H1 (cell line): ENCODE results near the gene LENG1. TPM values are rescaled to one million over a fixed set of nuclear protein-coding genes. Genes with fewer than 3 reads are reported as not detected.

Experiments
- CREB1 ChIP-seq: IDR thresholded peaks from 2 replicates; pipeline ENCODE4 v1.6.1; 2012; ENCODE audit warnings: inconsistent platforms
- POLR2AphosphoS5 ChIP-seq: IDR thresholded peaks from 2 replicates; pipeline ENCODE4 v1.6.1; 2011; ENCODE audit warnings: low read depth, low read length
- RFX5 ChIP-seq: IDR thresholded peaks from 2 replicates; pipeline ENCODE4 v1.6.1; 2011; ENCODE audit warnings: low read depth, low read length, improper control_type of control experiment, borderline replicate concordance
- SP1 ChIP-seq: IDR thresholded peaks from 2 replicates; pipeline ENCODE4 v1.6.1; 2011; ENCODE audit warnings: low read depth, low read length
- TBP ChIP-seq: IDR thresholded peaks from 2 replicates; pipeline ENCODE4 v1.6.1; 2011; ENCODE audit warnings: low read depth, low read length, improper control_type of control experiment
- YY1 ChIP-seq: IDR thresholded peaks from 2 replicates; pipeline ENCODE4 v1.6.1; 2011; ENCODE audit warnings: low read depth, mild to moderate bottlenecking, low read length
- polyA plus RNA-seq, 7 experiments: library from polyadenylated mRNA; depleted of rRNA in 3 of 7; stranded (reverse) in 5 of 7; unstranded in 2 of 7; fragments of >200 nt in 5 of 7; fragments of 200-250 nt in 2 of 7; gene quantifications; 1 replicate in 5 of 7; 2 replicates in 1 of 7; 4 replicates in 1 of 7; pipeline versions ENCODE4 v1.2.1 to v1.2.3, GENCODE V29; 2011 to 2013; ENCODE audit warnings: missing spikeins in 2 of 7, mixed read lengths in 2 of 7
- total RNA-seq: library from RNA; stranded (reverse); fragmentation: NEBNext Ultra II Directional; extraction: Animal tissue kit (Norgen Biotek cat#: 25700); gene quantifications from 2 replicates; pipeline ENCODE4 v1.2.1, GENCODE V29; 2021
- TF ChIP-seq, protein P1 (sequence below), 3 experiments: IDR thresholded peaks; 1 replicate in 2 of 3; 2 replicates in 1 of 3; pipeline versions ENCODE4 v1.5.1 to v1.6.1; 2011; ENCODE audit warnings: low read length in 3 of 3, mild to moderate bottlenecking in 3 of 3, inconsistent platforms in 2 of 3, low read depth in 1 of 3, moderate library complexity in 1 of 3; ENCODE audit not compliant: insufficient read depth in 1 of 3; ENCODE audit errors: control extremely low read depth in 1 of 3

Gene LENG1
- total and polyA plus RNA-seq, 2 of the 8 experiments (the other 6 are each of a cell fraction or from before 2014, with no cell fraction given), result 1.2 to 4.4 TPM

DNA sequence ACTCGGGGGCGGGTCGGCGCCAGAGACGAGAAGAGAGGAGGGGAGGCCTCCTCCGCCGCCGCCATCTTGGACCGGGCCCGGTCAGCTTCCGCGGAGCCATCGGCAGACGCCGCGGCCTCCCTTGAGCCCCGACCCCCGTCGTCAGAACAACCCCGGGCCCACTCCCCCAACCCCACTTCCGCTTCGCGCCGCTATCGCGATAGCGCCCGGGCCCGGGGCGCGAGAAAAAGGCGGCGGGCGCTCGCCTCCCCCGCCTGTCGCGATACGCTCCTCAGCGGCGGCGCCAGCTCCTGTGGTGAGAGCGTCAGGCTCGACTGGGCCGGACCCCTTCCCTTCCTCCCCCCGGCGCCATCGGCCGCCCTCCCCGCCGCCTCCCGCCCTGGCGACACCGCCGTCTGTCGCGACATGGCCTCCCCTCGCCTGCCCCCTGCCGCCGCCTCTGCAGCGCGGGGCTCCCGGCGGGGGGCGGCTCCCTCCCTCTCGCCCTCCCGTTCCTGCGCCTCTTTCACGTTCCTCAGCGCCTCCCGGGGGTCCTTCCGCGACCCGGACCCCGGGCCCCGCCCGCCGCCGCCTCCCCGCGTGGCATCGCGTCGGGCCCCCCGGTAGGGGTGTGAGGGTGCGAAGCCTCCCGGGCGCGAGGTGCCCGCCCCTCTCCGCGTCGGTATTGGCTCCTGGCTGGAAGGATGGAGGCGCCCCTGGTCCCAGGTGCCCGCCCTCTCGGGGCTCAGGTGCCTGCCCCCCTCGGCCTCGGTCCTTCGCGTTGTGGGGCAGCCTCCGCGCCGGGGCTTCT is 21.6 kb downstream of the LENG1 start, which contains the start of gene CNOT3 (continued):
- TF ChIP-seq, protein P1, sequence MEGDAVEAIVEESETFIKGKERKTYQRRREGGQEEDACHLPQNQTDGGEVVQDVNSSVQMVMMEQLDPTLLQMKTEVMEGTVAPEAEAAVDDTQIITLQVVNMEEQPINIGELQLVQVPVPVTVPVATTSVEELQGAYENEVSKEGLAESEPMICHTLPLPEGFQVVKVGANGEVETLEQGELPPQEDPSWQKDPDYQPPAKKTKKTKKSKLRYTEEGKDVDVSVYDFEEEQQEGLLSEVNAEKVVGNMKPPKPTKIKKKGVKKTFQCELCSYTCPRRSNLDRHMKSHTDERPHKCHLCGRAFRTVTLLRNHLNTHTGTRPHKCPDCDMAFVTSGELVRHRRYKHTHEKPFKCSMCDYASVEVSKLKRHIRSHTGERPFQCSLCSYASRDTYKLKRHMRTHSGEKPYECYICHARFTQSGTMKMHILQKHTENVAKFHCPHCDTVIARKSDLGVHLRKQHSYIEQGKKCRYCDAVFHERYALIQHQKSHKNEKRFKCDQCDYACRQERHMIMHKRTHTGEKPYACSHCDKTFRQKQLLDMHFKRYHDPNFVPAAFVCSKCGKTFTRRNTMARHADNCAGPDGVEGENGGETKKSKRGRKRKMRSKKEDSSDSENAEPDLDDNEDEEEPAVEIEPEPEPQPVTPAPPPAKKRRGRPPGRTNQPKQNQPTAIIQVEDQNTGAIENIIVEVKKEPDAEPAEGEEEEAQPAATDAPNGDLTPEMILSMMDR (IDR thresholded peaks at IDR 0.05; ENCODE audit: control extremely low read depth in 1 of 3, insufficient read depth in 1 of 3, low read depth in 1 of 3, low read length in 3 of 3), result peak in 1 of 3 experiments; percentile 26; a peak in 1 of 4 replicates
- TF ChIP-seq CREB1 (no peak), YY1 (peak; percentile 97), TBP (peak; percentile 79; the same call in 1 of the 2 replicates), POLR2AphosphoS5 (peak; percentile 91), RFX5 (no peak), SP1 (no peak)
